Breast epithelium (tissue), 4 donors: Measurements from ENCODE around the gene PTGES2. TPM values are rescaled to one million over a fixed set of nuclear protein-coding genes. Genes with fewer than 3 reads are reported as not detected.

ENCODE experiments used
- DNase-seq, 2 donors: peaks; one replicate each; pipeline ENCODE4 v3.0.0-alpha.2; 2019; ENCODE audit warnings: low spot score in 2 of 2
- H3K27ac ChIP-seq, 2 donors: fragments of 200-600 bp; sonication (generic) in 1 of 2; one replicate each; pipeline ENCODE4 v1.5.1; 2016 to 2019; ENCODE audit warnings: mild to moderate bottlenecking in 1 of 2
- H3K27me3 ChIP-seq, 2 donors: fragments of 200-600 bp; sonication (generic) in 1 of 2; one replicate each; pipeline versions ENCODE4 v1.5.1 to v1.6.0; 2017 to 2019; ENCODE audit warnings: control low read depth in 1 of 2, mild to moderate bottlenecking in 1 of 2
- H3K36me3 ChIP-seq: fragments of 200-600 bp; one replicate; pipeline ENCODE4 v1.5.1; 2019
- H3K4me1 ChIP-seq, 2 donors: fragments of 200-600 bp; sonication (generic); one replicate each; pipeline ENCODE4 v1.5.1; 2016 to 2019; ENCODE audit warnings: control low read depth in 1 of 2
- H3K4me3 ChIP-seq, 3 donors: fragments of 200-600 bp; sonication (generic); 1 replicate in 2 of 3; 2 replicates in 1 of 3; pipeline ENCODE4 v1.5.1; 2016 to 2019; ENCODE audit warnings: mild to moderate bottlenecking in 3 of 3, moderate library complexity in 2 of 3
- H3K9me3 ChIP-seq, 2 donors: fragments of 200-600 bp; sonication (generic) in 1 of 2; one replicate each; pipeline ENCODE4 v1.5.1; 2016 to 2019; ENCODE audit warnings: control low read depth in 1 of 2
- POLR2A ChIP-seq: fragments of 450-650 bp; IDR thresholded peaks from one replicate; pipeline ENCODE4 v1.6.1; 2016; ENCODE audit warnings: antibody characterized with exemption, mild to moderate bottlenecking, moderate library complexity
- POLR2AphosphoS5 ChIP-seq, 3 donors: sonication (generic); formaldehyde crosslinking; IDR thresholded peaks; one replicate each; pipeline ENCODE4 v1.6.1; 2017; ENCODE audit warnings: antibody characterized with exemption in 3 of 3
- intact Hi-C: fragments of 100-400 bp; cut with DNase I; formaldehyde crosslinking; loops from one replicate; pipeline ENCODE4 v1.15.1; 2023; ENCODE audit warnings: low total_unique reads
- total RNA-seq, 3 donors: library from RNA; depleted of rRNA; stranded (reverse); fragments of >200 nt; gene quantifications; one replicate each; pipeline ENCODE4 v1.1.0, GENCODE V29; 2016
- TF ChIP-seq, protein P1 (sequence below), 3 donors: fragments of 450-650 bp; IDR thresholded peaks; one replicate each; pipeline ENCODE4 v1.5.1; 2016 to 2017; ENCODE audit warnings: antibody characterized with exemption in 3 of 3, mild to moderate bottlenecking in 3 of 3, moderate library complexity in 3 of 3

The PTGES2 gene
- total RNA-seq, 3 donors from 2014 or later, result 35.7 to 86.9 (median 55.0) TPM

DNA sequence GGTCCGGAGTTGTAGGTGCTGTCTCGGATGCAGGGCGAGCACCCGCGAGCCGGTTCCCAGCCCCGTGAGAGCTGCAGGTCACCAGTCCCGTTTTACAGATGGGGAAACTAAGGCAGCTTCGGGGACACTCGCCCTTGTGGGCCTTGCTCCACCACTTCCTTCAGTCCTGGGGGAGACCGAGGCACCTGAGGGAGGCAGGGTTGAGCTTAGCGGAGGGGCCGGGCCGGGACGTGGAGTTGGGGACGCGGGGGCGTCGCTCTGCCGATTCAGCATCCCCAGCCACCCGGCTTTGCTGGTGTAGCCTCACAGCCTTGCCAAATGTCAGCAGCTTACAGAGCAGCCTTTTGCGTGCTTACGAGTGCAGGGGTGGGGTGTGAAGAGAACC is 33.1 kb upstream of the PTGES2 start:
- Histone ChIP-seq H3K9me3 (no peaks in the 10 kb centered on the region), H3K27me3 (no peaks in the 10 kb centered on the region), H3K4me1 (no peaks in the 10 kb centered on the region), H3K4me3 (peak overlapping the region; percentile 73 to 84 (median 80)), H3K27ac (peak overlapping the region; percentile 50 to 86), H3K36me3 (no peaks in the 10 kb centered on the region)
- intact Hi-C loops, result no loop called here
- TF ChIP-seq POLR2A (no peak), POLR2AphosphoS5 (IDR thresholded peaks at IDR 0.05) (peak in 1 of 3 donors; percentile 0)
- TF ChIP-seq, protein P1, sequence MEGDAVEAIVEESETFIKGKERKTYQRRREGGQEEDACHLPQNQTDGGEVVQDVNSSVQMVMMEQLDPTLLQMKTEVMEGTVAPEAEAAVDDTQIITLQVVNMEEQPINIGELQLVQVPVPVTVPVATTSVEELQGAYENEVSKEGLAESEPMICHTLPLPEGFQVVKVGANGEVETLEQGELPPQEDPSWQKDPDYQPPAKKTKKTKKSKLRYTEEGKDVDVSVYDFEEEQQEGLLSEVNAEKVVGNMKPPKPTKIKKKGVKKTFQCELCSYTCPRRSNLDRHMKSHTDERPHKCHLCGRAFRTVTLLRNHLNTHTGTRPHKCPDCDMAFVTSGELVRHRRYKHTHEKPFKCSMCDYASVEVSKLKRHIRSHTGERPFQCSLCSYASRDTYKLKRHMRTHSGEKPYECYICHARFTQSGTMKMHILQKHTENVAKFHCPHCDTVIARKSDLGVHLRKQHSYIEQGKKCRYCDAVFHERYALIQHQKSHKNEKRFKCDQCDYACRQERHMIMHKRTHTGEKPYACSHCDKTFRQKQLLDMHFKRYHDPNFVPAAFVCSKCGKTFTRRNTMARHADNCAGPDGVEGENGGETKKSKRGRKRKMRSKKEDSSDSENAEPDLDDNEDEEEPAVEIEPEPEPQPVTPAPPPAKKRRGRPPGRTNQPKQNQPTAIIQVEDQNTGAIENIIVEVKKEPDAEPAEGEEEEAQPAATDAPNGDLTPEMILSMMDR (IDR thresholded peaks at IDR 0.05), result no peak
- DNase-seq, result no peak

DNA sequence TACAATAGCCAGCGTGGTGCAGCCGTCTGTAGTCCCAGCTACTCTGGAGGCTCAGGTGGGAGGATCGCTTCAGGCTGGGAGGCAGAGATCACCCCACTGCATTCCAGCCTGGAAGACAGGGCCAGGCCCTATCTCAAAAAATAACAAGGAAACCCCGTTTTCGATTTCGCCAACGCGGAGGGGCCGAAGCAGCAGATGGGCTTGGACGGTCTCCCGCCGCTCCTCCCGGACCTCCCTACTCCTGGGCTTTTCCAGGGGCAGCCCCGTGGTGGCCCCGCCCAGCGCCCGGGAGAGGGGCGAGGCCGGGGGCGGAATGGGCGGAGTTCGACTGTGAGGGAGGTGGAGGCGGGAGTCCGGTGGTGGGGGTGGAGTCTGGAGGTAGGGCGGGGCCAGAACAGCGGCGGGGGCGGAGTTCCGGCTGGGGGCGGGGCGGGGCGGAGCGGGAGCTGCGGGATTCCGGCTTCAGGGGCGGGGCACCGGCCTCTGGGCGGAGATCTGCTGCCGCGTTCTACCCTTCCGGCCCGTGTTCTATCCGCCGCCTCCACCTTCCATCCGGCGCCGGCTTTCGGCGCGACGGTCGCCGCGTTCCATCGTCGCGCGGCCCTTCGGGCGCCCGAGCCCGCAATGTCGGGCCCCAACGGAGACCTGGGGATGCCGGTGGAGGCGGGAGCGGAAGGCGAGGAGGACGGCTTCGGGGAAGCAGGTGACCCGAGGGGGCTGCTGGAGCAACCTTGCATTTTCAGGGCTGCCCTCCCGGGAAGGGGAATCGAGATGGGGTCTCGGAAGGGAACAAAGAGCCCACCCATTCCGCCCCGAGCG is 32.5 kb upstream of the PTGES2 start, which contains the start of gene BBLN:
Gene BBLN, plus strand, starts transcription at position 482 of the 819 bp plus-strand sequence. Its CDS starts 143 bp downstream, at position 625.
- H3K36me3 ChIP-seq, result no peaks in the 10 kb centered on the region
- intact Hi-C loops, result no loop called here
- H3K4me3 ChIP-seq, result peak within 1 kb of the TSS; percentile 73 to 84 (median 80)
- DNase-seq, result peak; percentile 95 to 97
- no peaks in the 10 kb centered on the region for H3K27me3 ChIP-seq
- H3K9me3 ChIP-seq, result no peaks in the 10 kb centered on the region
- no peaks in the 10 kb centered on the region for H3K4me1 ChIP-seq
- peak; percentile 8 to 79 (median 42) for TF ChIP-seq POLR2AphosphoS5 (IDR thresholded peaks at IDR 0.05)
- peak; percentile 60 for TF ChIP-seq POLR2A
- TF ChIP-seq, protein P1 (IDR thresholded peaks at IDR 0.05), result no peak
- peak within 1 kb of the TSS; percentile 80 to 86 for H3K27ac ChIP-seq

DNA sequence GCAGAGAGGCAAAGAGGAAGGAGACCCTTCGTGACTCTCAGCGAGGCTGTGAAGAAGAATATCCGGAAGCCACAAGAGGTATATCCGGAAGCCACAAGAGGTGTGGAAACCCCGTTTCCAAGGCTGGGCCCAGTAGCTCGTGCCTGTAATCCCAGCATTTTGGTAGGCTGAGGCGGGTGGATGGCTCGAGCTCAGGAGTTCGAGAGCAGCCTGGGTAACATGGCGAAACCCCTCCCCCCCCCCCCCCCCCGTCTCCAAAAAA is 31.9 kb upstream of the PTGES2 start:
- intact Hi-C loops, result no loop called here
- H3K9me3 ChIP-seq, result no peaks in the 10 kb centered on the region
- no peaks in the 10 kb centered on the region for H3K36me3 ChIP-seq
- peak overlapping the region; percentile 80 to 86 for H3K27ac ChIP-seq
- no peak for DNase-seq
- peak overlapping the region; percentile 73 to 84 (median 80) for H3K4me3 ChIP-seq
- no peaks in the 10 kb centered on the region for H3K27me3 ChIP-seq
- H3K4me1 ChIP-seq, result no peaks in the 10 kb centered on the region
- TF ChIP-seq, protein P1 (IDR thresholded peaks at IDR 0.05), result no peak
- TF ChIP-seq POLR2A (no peak), POLR2AphosphoS5 (IDR thresholded peaks at IDR 0.05) (no peak)

DNA sequence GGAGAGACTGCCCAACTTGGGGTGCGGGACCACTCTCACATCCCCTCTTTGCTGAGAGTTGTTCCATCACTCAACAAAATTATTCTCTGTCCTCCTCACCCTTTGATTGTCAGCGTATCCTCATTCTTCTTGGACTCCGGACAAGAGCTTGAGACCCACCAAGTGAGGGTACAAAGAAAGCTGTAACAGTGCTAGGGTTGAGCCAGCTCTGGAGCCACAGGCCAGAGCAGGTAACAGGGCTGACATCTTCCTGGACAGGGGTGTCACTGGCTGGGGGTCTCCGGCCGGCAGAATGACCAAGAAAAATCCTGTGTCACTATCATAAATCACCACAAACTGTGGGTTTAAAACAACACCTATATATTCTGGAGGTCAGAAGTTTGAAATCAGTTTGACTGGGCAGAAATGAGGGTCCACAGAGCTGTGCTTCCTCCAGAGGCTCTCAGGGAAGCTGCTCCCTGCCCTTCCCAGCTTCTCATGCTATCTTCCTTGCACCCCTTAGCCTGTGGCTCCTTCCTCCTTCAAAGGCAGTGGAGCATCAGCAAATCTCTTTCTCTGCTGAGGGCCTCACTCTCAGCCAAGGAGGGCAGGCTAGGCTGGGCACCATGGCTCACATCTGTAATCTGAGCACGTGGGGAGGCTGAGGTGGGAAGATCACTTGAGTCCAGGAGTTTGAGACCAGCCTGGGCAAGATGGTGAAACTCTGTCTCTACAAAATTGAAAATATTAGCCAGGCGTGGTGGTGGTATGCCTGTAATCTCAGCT is 28.4 kb upstream of the PTGES2 start:
- Histone ChIP-seq H3K4me3 (no peak overlapping the region), H3K9me3 (no peaks in the 10 kb centered on the region), H3K4me1 (no peaks in the 10 kb centered on the region), H3K36me3 (no peaks in the 10 kb centered on the region), H3K27me3 (no peaks in the 10 kb centered on the region), H3K27ac (no peak overlapping the region)
- TF ChIP-seq, protein P1 (IDR thresholded peaks at IDR 0.05), result no peak
- TF ChIP-seq POLR2AphosphoS5 (IDR thresholded peaks at IDR 0.05) (no peak), POLR2A (no peak)
- DNase-seq, result no peak
- intact Hi-C loops, result no loop called here
